ACC112 (cell line): Measurements from ENCODE around the gene PHF24.
"Not testable (repeated sequence)": the region's sequence is repeated elsewhere in the genome, so short reads cannot be mapped to it uniquely, and the experiment has no call there.

Experiments
- H2AFZ ChIP-seq: fragments of 200-600 bp; sonication (generic); one replicate; pipeline ENCODE4 v1.6.0; 2017; ENCODE audit warnings: antibody characterized with exemption, low read length; ENCODE audit not compliant: unreplicated experiment
- H3K27ac ChIP-seq: fragments of 200-600 bp; sonication (generic); 2 replicates; pipeline ENCODE4 v1.5.1; 2014; ENCODE audit warnings: low read depth, mild to moderate bottlenecking, antibody characterized with exemption, low read length, moderate library complexity
- H3K27me3 ChIP-seq: fragments of 200-600 bp; sonication (generic); 2 replicates; pipeline ENCODE4 v1.6.1; 2014; ENCODE audit warnings: mild to moderate bottlenecking, antibody characterized with exemption, low read length, moderate library complexity, mixed read lengths; ENCODE audit not compliant: insufficient read depth
- H3K36me3 ChIP-seq: fragments of 200-600 bp; sonication (generic); 2 replicates; pipeline ENCODE4 v1.6.1; 2016; ENCODE audit warnings: mild to moderate bottlenecking, antibody characterized with exemption, low read length, moderate library complexity, mixed read lengths; ENCODE audit not compliant: insufficient read depth
- H3K4me1 ChIP-seq: fragments of 200-600 bp; sonication (generic); one replicate; pipeline ENCODE4 v1.6.1; 2016; ENCODE audit warnings: low read length, mixed read lengths; ENCODE audit not compliant: insufficient read depth, unreplicated experiment, control insufficient read depth
- H3K4me3 ChIP-seq: fragments of 200-600 bp; sonication (generic); 2 replicates; pipeline ENCODE4 v1.5.1; 2014; ENCODE audit warnings: mild to moderate bottlenecking, low read depth, low read length
- H3K79me2 ChIP-seq: fragments of 200-600 bp; sonication (generic); one replicate; pipeline ENCODE4 v1.6.0; 2016; ENCODE audit warnings: low read length; ENCODE audit not compliant: control insufficient read depth, unreplicated experiment, insufficient read depth

PHF24 gene

DNA sequence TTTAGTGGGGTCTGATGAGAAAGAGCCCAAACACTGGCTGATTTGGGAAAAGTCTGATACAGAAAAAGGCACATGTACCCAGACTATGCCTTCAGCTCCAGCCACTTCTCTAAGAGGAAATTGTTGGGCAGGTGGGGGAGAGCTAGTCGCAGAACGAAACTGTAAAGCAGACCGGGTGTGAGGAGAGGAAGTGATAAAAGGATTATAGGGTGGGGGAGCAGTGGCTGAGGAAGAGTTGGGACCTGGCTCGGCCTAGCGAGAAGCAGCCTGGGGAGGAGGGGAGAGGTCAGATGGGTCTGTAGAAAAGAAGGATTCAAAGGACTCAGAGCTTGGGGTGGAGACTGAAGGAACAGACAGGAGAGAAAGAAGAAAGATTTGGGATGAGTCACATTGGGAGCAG, 65.4 kb downstream of the PHF24 start:
- H3K36me3 ChIP-seq: peaks cover 12% of the 10 kb centered on the region; the same call in 1 of the 2 replicates
- not testable (repeated sequence) for H3K79me2 ChIP-seq, H3K27me3 ChIP-seq, H3K27ac ChIP-seq, H2AFZ ChIP-seq, H3K4me3 ChIP-seq
- peaks cover 30% of the 10 kb centered on the region for H3K4me1 ChIP-seq

DNA sequence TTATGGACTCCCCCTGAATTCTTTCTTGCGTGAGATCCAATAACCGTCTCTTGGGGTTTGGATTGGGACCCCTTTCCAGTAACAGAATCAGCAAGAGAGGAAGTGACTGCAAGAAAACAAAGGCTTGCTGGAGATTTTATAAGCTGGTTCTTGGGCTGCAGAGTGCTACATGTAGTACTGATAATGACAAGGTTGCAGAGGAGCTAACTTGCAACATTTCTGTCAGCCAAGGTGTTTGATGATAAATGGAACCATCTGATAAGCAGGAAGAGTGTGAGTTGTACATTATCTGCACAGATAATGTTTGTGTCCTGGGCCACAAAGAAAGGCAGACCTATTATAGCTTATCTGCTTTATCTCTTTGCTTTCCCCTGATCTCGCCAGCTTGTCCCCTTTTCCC, 68.6 kb downstream of the PHF24 start:
- Histone ChIP-seq H2AFZ (no peak overlapping the region), H3K27ac (peak overlapping the region; percentile 52; the same call in 1 of the 2 replicates), H3K4me3 (peak overlapping the region; percentile 7; the same call in 1 of the 2 replicates), H3K4me1 (peaks cover 30% of the 10 kb centered on the region), H3K36me3 (peaks cover 7% of the 10 kb centered on the region; the same call in 1 of the 2 replicates), H3K79me2 (no peaks in the 10 kb centered on the region), H3K27me3 (no peaks in the 10 kb centered on the region)

DNA sequence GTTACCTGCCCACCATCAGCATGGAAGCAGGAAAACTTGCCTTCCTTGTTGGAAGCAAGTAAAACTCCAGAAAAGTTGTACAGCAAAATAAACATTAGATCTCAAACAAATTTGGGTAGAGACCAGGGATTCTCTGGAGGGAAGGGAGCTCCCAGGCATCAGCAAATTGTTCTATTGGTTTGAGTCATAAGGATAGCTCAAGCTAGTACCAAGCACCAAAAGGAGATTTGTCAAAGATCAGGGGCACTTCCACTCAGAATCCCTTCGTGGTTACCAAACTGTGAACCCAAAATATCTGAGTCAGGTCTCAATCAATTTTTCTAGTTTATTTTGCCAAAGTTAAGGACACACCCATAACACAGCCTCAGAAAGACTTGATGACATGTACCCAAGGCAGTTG, 69.3 kb downstream of the PHF24 start:
- peak overlapping the region; percentile 52; the same call in 1 of the 2 replicates for H3K27ac ChIP-seq

DNA sequence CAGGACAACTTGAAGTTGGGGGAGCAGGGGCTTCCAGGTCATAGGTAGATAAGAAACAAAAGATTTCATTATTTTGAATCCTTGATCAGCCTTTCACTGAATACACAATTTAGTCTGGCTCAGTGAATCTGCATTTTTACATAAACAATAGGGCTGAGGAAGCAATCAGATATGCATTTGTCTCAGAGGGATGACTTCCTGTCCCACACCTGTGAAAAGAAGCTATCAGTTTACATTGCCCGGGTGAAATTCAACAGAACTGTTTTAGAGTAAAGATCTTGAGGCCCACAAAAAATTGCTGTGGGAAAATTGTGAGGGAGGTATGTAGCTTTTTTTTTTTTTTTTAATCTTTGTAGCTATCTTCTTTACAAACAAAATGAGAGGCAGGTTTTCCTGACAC, 69.8 kb downstream of the PHF24 start:
- Histone ChIP-seq H3K36me3 (peaks cover 7% of the 10 kb centered on the region), H2AFZ (no peak overlapping the region), H3K79me2 (no peaks in the 10 kb centered on the region), H3K27me3 (no peaks in the 10 kb centered on the region), H3K27ac (peak overlapping the region; percentile 9; the same call in 1 of the 2 replicates), H3K4me3 (no peak overlapping the region), H3K4me1 (peaks cover 30% of the 10 kb centered on the region)

More for the DNA sequence above, 69.3 kb downstream of the PHF24 start:
- Histone ChIP-seq H3K79me2 (no peaks in the 10 kb centered on the region), H3K4me3 (peak overlapping the region; percentile 25; the same call in 1 of the 2 replicates), H2AFZ (peak overlapping the region; percentile 10), H3K27me3 (no peaks in the 10 kb centered on the region), H3K36me3 (peaks cover 7% of the 10 kb centered on the region), H3K4me1 (peaks cover 30% of the 10 kb centered on the region)

DNA sequence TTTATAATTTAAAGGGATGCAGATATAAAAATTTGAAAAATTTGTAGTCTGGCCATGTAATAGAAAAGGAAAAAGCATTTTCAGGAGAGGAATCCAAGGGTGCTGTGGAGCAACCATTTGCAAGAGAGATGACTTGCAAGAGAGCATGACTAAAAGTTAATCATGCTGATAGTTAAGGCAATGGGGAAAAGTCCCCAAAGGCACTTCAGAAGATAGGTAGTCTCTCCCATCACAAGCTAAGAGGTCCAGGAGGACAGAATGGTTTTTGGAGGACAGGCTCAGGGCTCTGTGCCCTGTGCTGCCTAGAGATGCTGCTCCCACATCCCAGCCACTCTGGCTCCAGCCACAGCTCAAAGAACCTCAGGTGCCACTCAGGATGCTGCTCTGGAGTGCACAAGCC, 70.3 kb downstream of the PHF24 start:
- Histone ChIP-seq H3K4me3 (no peak overlapping the region), H3K36me3 (peaks cover 7% of the 10 kb centered on the region), H3K79me2 (no peaks in the 10 kb centered on the region), H2AFZ (no peak overlapping the region), H3K27me3 (no peaks in the 10 kb centered on the region), H3K27ac (no peak overlapping the region), H3K4me1 (peaks cover 30% of the 10 kb centered on the region)

DNA sequence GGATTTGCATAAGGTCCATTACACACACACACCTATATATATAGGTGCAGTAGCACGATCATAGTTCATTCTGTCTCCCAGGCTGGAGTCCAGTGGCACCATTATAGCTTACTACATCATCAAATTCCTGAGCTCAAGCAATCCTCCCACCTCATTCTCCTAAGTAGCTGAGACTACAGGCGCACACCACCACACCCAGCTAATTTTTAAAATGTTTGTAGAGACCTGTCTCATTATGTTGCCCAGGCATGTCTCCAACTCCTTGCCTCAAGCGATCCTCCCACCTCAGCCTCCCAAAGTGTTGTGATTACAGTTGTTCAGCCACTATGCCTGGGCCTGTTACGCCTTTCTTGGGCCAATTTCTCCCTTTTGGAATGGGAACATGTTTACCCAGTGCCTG, 71.2 kb downstream of the PHF24 start:
- no peaks in the 10 kb centered on the region for H3K79me2 ChIP-seq
- H3K27me3 ChIP-seq: no peaks in the 10 kb centered on the region
- H2AFZ ChIP-seq: no peak overlapping the region
- peaks cover 7% of the 10 kb centered on the region for H3K36me3 ChIP-seq
- H3K4me1 ChIP-seq: peaks cover 30% of the 10 kb centered on the region
- no peak overlapping the region for H3K27ac ChIP-seq
- no peak overlapping the region for H3K4me3 ChIP-seq

DNA sequence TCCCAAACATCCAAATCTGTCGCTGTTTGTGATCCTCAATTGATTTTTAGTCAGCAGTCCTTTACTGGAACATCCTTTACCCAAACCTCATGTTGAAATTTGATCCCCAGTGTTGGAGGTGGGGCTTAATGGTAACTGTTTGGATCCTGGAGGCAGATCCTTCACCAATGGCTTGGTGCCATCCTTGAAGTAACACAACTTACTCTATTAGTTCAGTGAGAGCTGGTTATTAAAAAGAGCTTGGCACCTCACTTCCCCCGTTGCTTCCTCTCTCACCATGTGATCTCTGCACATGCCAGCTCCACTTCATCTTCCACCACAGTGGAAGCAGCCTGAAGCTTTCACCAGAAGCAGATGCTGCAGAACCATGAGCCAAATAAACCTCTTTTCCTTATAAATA, 71.8 kb downstream of the PHF24 start:
- Histone ChIP-seq H2AFZ (no peak overlapping the region), H3K4me1 (peaks cover 30% of the 10 kb centered on the region), H3K36me3 (peaks cover 7% of the 10 kb centered on the region), H3K27ac (no peak overlapping the region), H3K27me3 (no peaks in the 10 kb centered on the region), H3K79me2 (no peaks in the 10 kb centered on the region), H3K4me3 (no peak overlapping the region)
